CD4-positive, alpha-beta T cell treated with Interleukin-2 at 100 ng/mL for 4 hours (primary cell): ENCODE measurements around the gene PNPLA1.

Experiments used
- DNase-seq: peaks from one replicate; pipeline ENCODE4 v3.0.0-alpha.2; 2020; ENCODE audit warnings: low spot score

PNPLA1 gene

GRCh38 chr6:36269834-36270705, at the start of gene PNPLA1:
PNPLA1 (plus strand) TSS chr6:36270060; CDS start chr6:36270460, 400 bp downstream.
- DNase-seq = no peak

- DNase-seq = no peak
Measured at GRCh38 chr6:36220226-36220625, 49.6 kb upstream of the PNPLA1 start.

GRCh38 chr6:36221674-36222073, 48.2 kb upstream of the PNPLA1 start:
- no peak for DNase-seq

- no peak for DNase-seq
Measured at GRCh38 chr6:36222924-36223323, 46.9 kb upstream of the PNPLA1 start.

- no peak for DNase-seq
Measured at GRCh38 chr6:36223706-36224105, 46.2 kb upstream of the PNPLA1 start.

- no peak for DNase-seq
Measured at GRCh38 chr6:36224918-36225461, 44.9 kb upstream of the PNPLA1 start.

- no peak for DNase-seq
Measured at GRCh38 chr6:36226438-36227047, 43.3 kb upstream of the PNPLA1 start.

- no peak for DNase-seq
Measured at GRCh38 chr6:36227379-36228228, 42.3 kb upstream of the PNPLA1 start.

- no peak for DNase-seq
Measured at GRCh38 chr6:36229223-36229622, 40.6 kb upstream of the PNPLA1 start.

GRCh38 chr6:36230371-36230770, 39.5 kb upstream of the PNPLA1 start:
- DNase-seq = no peak

- no peak for DNase-seq
Measured at GRCh38 chr6:36232172-36232571, 37.7 kb upstream of the PNPLA1 start.

- no peak for DNase-seq
Measured at GRCh38 chr6:36235309-36235708, 34.6 kb upstream of the PNPLA1 start.

- DNase-seq = no peak
Measured at GRCh38 chr6:36235862-36236261, 34.0 kb upstream of the PNPLA1 start.

- no peak for DNase-seq
Measured at GRCh38 chr6:36239774-36240173, 30.1 kb upstream of the PNPLA1 start.

GRCh38 chr6:36241728-36242127, 28.1 kb upstream of the PNPLA1 start:
- no peak for DNase-seq

GRCh38 chr6:36242161-36242560, 27.7 kb upstream of the PNPLA1 start:
- no peak for DNase-seq

- no peak for DNase-seq
Measured at GRCh38 chr6:36242626-36243025, 27.2 kb upstream of the PNPLA1 start.

GRCh38 chr6:36243562-36244212, 26.2 kb upstream of the PNPLA1 start:
- no peak for DNase-seq

- no peak for DNase-seq
Measured at GRCh38 chr6:36244641-36245280, 25.1 kb upstream of the PNPLA1 start.

- no peak for DNase-seq
Measured at GRCh38 chr6:36245572-36246061, 24.2 kb upstream of the PNPLA1 start.
